ENCODE data around the gene NAA60. TPM values are rescaled to one million over a fixed set of nuclear protein-coding genes. Genes with fewer than 3 reads are reported as not detected.

The NAA60 gene
- total and polyA plus RNA-seq, 2 experiments from 2014 or later = 47.2 to 82.4 TPM

DNA sequence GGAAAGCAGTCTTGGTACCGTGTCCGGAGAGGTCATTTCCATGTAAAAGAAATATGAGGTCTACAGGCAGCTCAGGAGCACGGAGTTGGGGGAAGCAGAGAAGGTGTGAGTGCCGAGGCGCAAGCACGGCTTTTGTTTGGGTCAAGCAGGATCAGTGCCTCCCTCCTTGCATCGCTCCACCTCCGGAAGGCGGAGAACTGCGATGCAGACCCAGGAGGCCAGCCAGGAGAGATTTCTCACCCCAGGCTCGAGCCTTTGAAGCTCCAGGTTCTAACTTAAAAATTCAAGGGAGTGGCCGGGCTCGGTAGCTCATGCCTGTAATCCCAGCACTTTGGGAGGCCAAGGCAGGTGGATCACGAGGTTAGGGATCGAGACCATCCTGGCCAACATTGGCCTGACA, 25.0 kb downstream of the NAA60 start:
- Histone ChIP-seq H3K4me3 (no peak overlapping the region), H2AFZ (no peak overlapping the region), H3K27ac (no peak overlapping the region), H3K9me2 (replicated peaks; ENCODE audit: insufficient read depth) (no peaks in the 10 kb centered on the region), H3K4me1 (ENCODE audit: insufficient read depth) (no peaks in the 10 kb centered on the region), H3K4me2 (no peak overlapping the region), H3K36me3 (replicated peaks; ENCODE audit: insufficient read depth, low read depth) (no peaks in the 10 kb centered on the region), H3K79me2 (peaks cover 100% of the 10 kb centered on the region), H3K27me3 (no peaks in the 10 kb centered on the region), H3K9me3 (ENCODE audit: low read depth) (no peaks in the 10 kb centered on the region), H4K20me1 (ENCODE audit: insufficient read depth, poor library complexity, severe bottlenecking) (peaks cover 92% of the 10 kb centered on the region)
- no peak for DNase-seq (ENCODE audit: low spot score)
- TF ChIP-seq EZH2 (IDR thresholded peaks at IDR 0.05; ENCODE audit: borderline replicate concordance) = no peak
- TF ChIP-seq EZH2phosphoT487 (IDR thresholded peaks at IDR 0.05; ENCODE audit: low read depth, severe bottlenecking, unreplicated experiment) = no peak
- TF ChIP-seq, protein P1, sequence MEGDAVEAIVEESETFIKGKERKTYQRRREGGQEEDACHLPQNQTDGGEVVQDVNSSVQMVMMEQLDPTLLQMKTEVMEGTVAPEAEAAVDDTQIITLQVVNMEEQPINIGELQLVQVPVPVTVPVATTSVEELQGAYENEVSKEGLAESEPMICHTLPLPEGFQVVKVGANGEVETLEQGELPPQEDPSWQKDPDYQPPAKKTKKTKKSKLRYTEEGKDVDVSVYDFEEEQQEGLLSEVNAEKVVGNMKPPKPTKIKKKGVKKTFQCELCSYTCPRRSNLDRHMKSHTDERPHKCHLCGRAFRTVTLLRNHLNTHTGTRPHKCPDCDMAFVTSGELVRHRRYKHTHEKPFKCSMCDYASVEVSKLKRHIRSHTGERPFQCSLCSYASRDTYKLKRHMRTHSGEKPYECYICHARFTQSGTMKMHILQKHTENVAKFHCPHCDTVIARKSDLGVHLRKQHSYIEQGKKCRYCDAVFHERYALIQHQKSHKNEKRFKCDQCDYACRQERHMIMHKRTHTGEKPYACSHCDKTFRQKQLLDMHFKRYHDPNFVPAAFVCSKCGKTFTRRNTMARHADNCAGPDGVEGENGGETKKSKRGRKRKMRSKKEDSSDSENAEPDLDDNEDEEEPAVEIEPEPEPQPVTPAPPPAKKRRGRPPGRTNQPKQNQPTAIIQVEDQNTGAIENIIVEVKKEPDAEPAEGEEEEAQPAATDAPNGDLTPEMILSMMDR (IDR thresholded peaks at IDR 0.05; ENCODE audit: poor library complexity) = no peak
- WGBS (ENCODE audit: low lambda C conversion rate, missing lambda C conversion rate) = 85% methylated on average over 15 of the region's 15 CpGs

DNA sequence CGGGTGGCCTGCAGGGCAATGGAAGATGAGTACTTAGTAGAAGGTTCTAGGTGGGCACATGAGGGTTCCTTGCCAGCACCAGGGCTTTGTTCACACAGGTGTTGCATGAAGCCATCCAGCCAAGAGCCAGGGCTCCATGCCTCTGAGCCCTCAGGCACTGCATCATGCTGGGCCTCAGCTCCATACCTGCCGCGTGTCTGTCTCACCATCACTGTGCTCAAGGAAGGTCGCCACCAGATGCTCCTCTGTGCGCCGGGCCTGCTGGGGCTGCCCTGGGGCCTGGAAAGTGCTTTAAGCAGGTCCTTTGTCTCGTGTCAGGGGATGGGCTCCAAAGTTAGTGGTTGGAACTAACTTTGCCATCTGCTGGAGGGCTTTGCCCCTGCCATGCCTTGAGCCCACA, 26.3 kb downstream of the NAA60 start:
- H3K79me2 ChIP-seq = peaks cover 100% of the 10 kb centered on the region
- no peaks in the 10 kb centered on the region for H3K9me2 ChIP-seq (replicated peaks; ENCODE audit: insufficient read depth)
- no peak overlapping the region for H3K4me3 ChIP-seq
- H3K36me3 ChIP-seq (replicated peaks; ENCODE audit: insufficient read depth, low read depth) = no peaks in the 10 kb centered on the region
- TF ChIP-seq, protein P1 (IDR thresholded peaks at IDR 0.05; ENCODE audit: poor library complexity) = no peak
- TF ChIP-seq EZH2phosphoT487 (IDR thresholded peaks at IDR 0.05; ENCODE audit: low read depth, severe bottlenecking, unreplicated experiment) = no peak
- TF ChIP-seq EZH2 (IDR thresholded peaks at IDR 0.05; ENCODE audit: borderline replicate concordance) = no peak
- no peak for DNase-seq (ENCODE audit: low spot score)
- no peak overlapping the region for H2AFZ ChIP-seq
- no peak overlapping the region for H3K4me2 ChIP-seq
- H4K20me1 ChIP-seq (ENCODE audit: insufficient read depth, poor library complexity, severe bottlenecking) = peaks cover 94% of the 10 kb centered on the region
- H3K27me3 ChIP-seq = no peaks in the 10 kb centered on the region
- H3K4me1 ChIP-seq (ENCODE audit: insufficient read depth) = no peaks in the 10 kb centered on the region
- no peak overlapping the region for H3K27ac ChIP-seq
- WGBS (ENCODE audit: low lambda C conversion rate, missing lambda C conversion rate) = 93% methylated on average over 7 of the region's 7 CpGs
- no peaks in the 10 kb centered on the region for H3K9me3 ChIP-seq (ENCODE audit: low read depth)

DNA sequence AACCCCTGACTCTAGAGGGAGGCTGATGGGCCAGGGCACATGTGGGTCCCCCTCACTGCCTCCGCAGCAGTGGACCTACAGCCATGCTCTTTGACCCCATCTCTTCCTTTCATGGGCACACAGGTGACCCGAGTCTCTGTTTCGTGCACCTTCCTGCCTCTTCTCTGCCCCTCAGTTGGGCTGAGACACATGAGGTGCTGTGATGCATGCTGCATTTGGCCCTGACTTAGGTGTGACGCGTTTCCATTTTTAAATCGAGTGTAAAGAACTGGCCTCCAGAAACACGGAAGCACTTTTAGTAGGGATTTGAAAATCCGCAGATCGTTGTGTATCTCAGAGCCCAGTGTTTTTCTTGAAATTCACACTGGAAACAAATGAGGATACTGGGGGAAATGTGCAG, 27.2 kb downstream of the NAA60 start:
- TF ChIP-seq, protein P1 (IDR thresholded peaks at IDR 0.05; ENCODE audit: poor library complexity) = no peak
- no peak for TF ChIP-seq EZH2phosphoT487 (IDR thresholded peaks at IDR 0.05; ENCODE audit: low read depth, severe bottlenecking, unreplicated experiment)
- no peak for TF ChIP-seq EZH2 (IDR thresholded peaks at IDR 0.05; ENCODE audit: borderline replicate concordance)
- WGBS (ENCODE audit: low lambda C conversion rate, missing lambda C conversion rate) = 86% methylated on average over 9 of the region's 9 CpGs
- Histone ChIP-seq H3K79me2 (peaks cover 100% of the 10 kb centered on the region), H3K4me2 (no peak overlapping the region), H3K4me1 (ENCODE audit: insufficient read depth) (no peaks in the 10 kb centered on the region), H3K9me3 (ENCODE audit: low read depth) (no peaks in the 10 kb centered on the region), H3K9me2 (replicated peaks; ENCODE audit: insufficient read depth) (no peaks in the 10 kb centered on the region), H3K27ac (no peak overlapping the region), H3K36me3 (replicated peaks; ENCODE audit: insufficient read depth, low read depth) (no peaks in the 10 kb centered on the region), H4K20me1 (ENCODE audit: insufficient read depth, poor library complexity, severe bottlenecking) (peaks cover 94% of the 10 kb centered on the region), H3K27me3 (no peaks in the 10 kb centered on the region), H2AFZ (no peak overlapping the region), H3K4me3 (no peak overlapping the region)
- no peak for DNase-seq (ENCODE audit: low spot score)

Measured in hepatocyte (in vitro differentiated cells).